Measurements from ENCODE around the gene CHAC1.

DNA sequence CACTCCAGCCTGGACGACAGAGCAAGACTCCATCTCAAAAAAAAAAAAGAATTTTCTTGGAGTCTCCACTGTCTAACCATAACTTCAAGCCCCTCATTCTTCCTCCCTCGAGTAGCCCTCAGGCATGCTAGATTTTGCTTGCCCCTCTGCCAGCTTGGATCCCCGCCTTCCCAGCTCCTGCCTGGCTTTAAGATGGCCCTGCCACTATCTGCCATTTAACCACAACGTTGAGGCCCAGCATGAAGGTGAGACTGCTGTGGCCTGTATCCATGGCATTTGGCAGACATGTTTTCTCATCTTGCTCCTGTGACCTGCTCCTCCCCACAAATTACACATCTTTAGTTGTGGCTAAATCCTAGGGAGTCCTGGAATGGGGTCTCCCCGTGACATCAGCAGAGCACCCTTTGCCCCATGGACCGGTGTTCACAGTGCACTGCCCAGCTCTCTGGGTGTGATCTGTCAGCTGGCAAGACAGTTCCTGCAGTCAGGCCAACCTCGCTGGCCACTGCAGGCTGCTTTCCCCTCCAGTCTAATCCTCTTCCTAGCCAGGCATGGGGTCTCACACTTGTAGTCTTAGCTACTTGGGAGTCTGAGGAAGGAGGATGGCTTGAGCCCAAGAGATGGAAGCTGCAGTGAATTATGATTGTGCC, 48.6 kb upstream of the CHAC1 start:
- TF ChIP-seq YY1 (IDR thresholded peaks at IDR 0.05; ENCODE audit: insufficient read depth, insufficient read length), result no peak
- no peak for TF ChIP-seq ZNF274 (IDR thresholded peaks at IDR 0.05; ENCODE audit: low read depth, low read length)
